OCI-LY3 (cell line): ENCODE results near the gene SLCO2B1.

Experiments
- H2AFZ ChIP-seq: fragments of 200-600, 300-600 bp; shearing (Covaris generic); 2 replicates; pipeline ENCODE4 v1.6.0; 2014; ENCODE audit warnings: antibody characterized with exemption, low read depth, low read length
- H3K27ac ChIP-seq: fragments of 200-600, 300-600 bp; sonication (generic); 2 replicates; pipeline ENCODE4 v1.5.1; 2014; ENCODE audit warnings: mild to moderate bottlenecking, low read length, moderate library complexity, mixed read lengths
- H3K27me3 ChIP-seq: fragments of 200-600, 300-600 bp; sonication (generic); 2 replicates; pipeline ENCODE4 v1.6.1; 2014; ENCODE audit warnings: low read depth, low read length, mixed read lengths
- H3K36me3 ChIP-seq: fragments of 200-600, 300-600 bp; sonication (generic); replicated peaks from 2 replicates; pipeline ENCODE3; 2014; ENCODE audit warnings: low read depth, low read length, mixed read lengths
- H3K4me1 ChIP-seq: fragments of 300-600, 200-600 bp; sonication (generic); 2 replicates; pipeline ENCODE4 v1.6.1; 2014; ENCODE audit warnings: low read length, mixed read lengths
- H3K4me2 ChIP-seq: fragments of 200-600, 300-600 bp; sonication (generic); 2 replicates; pipeline ENCODE4 v1.6.1; 2014; ENCODE audit warnings: low read length, mixed read lengths
- H3K4me3 ChIP-seq: fragments of 300-600, 200-600 bp; sonication (generic); 2 replicates; pipeline ENCODE4 v1.5.1; 2014; ENCODE audit warnings: antibody characterized with exemption, mild to moderate bottlenecking, low read length, moderate library complexity
- H3K79me2 ChIP-seq: fragments of 300-600, 200-600 bp; shearing (Covaris generic); 2 replicates; pipeline ENCODE4 v1.6.1; 2014; ENCODE audit warnings: mild to moderate bottlenecking, low read length, mixed read lengths
- H3K9ac ChIP-seq: fragments of 300-600, 200-600 bp; shearing (Covaris generic); 2 replicates; pipeline ENCODE4 v1.6.0; 2014; ENCODE audit warnings: mild to moderate bottlenecking, low read length, moderate library complexity
- H3K9me3 ChIP-seq: fragments of 200-600, 300-600 bp; shearing (Covaris generic); 2 replicates; pipeline ENCODE4 v1.6.1; 2014; ENCODE audit warnings: low read length, mixed read lengths; ENCODE audit not compliant: insufficient read depth
- H4K20me1 ChIP-seq: fragments of 200-600, 300-600 bp; sonication (generic); 2 replicates; pipeline ENCODE4 v1.6.1; 2016; ENCODE audit warnings: low read length, mixed read lengths; ENCODE audit not compliant: insufficient read depth
- CTCF ChIP-seq: fragments of 200-600, 300-600 bp; sonication (generic); IDR thresholded peaks from 2 replicates; pipeline ENCODE4 v1.5.1; 2014; ENCODE audit warnings: antibody characterized with exemption, low read length, low read depth
- EZH2phosphoT487 ChIP-seq: fragments of 200-600 bp; shearing (Covaris generic); IDR thresholded peaks from 2 replicates; pipeline ENCODE4 v1.6.1; 2018; ENCODE audit warnings: antibody characterized with exemption, mixed run types, low read depth

The SLCO2B1 gene

GRCh38 chr11:75145972-75146519 lies 4.9 kb upstream of the SLCO2B1 start:
- no peak overlapping the region for H3K4me2 ChIP-seq
- no peaks in the 10 kb centered on the region for H3K9me3 ChIP-seq
- peaks cover 45% of the 10 kb centered on the region for H3K4me1 ChIP-seq
- no peak overlapping the region for H3K4me3 ChIP-seq
- TF ChIP-seq CTCF (no peak), EZH2phosphoT487 (no peak)
- H4K20me1 ChIP-seq = no peaks in the 10 kb centered on the region
- no peaks in the 10 kb centered on the region for H3K27me3 ChIP-seq
- H2AFZ ChIP-seq = no peak overlapping the region
- H3K27ac ChIP-seq = no peak overlapping the region
- H3K9ac ChIP-seq = no peak overlapping the region
- H3K36me3 ChIP-seq = no peaks in the 10 kb centered on the region
- no peaks in the 10 kb centered on the region for H3K79me2 ChIP-seq

- H3K79me2 ChIP-seq = no peaks in the 10 kb centered on the region
- no peak overlapping the region for H3K27ac ChIP-seq
- no peaks in the 10 kb centered on the region for H3K9me3 ChIP-seq
- H3K4me3 ChIP-seq = no peak overlapping the region
- no peak overlapping the region for H3K9ac ChIP-seq
- peaks cover 39% of the 10 kb centered on the region for H3K4me1 ChIP-seq
- H2AFZ ChIP-seq = no peak overlapping the region
- H4K20me1 ChIP-seq = no peaks in the 10 kb centered on the region
- no peaks in the 10 kb centered on the region for H3K36me3 ChIP-seq
- no peak for TF ChIP-seq CTCF
- TF ChIP-seq EZH2phosphoT487 = no peak
- H3K4me2 ChIP-seq = no peak overlapping the region
- no peaks in the 10 kb centered on the region for H3K27me3 ChIP-seq
These were observed 4.2 kb upstream of the SLCO2B1 start for GRCh38 chr11:75146711-75147110.

- H3K9me3 ChIP-seq = no peaks in the 10 kb centered on the region
- peaks cover 32% of the 10 kb centered on the region for H3K4me1 ChIP-seq
- no peak overlapping the region for H3K27ac ChIP-seq
- H3K27me3 ChIP-seq = no peaks in the 10 kb centered on the region
- H2AFZ ChIP-seq = no peak overlapping the region
- H3K79me2 ChIP-seq = no peaks in the 10 kb centered on the region
- H3K9ac ChIP-seq = no peak overlapping the region
- H3K4me2 ChIP-seq = no peak overlapping the region
- no peak overlapping the region for H3K4me3 ChIP-seq
- no peak for TF ChIP-seq EZH2phosphoT487
- no peak for TF ChIP-seq CTCF
- H4K20me1 ChIP-seq = no peaks in the 10 kb centered on the region
- no peaks in the 10 kb centered on the region for H3K36me3 ChIP-seq
These were observed 3.6 kb upstream of the SLCO2B1 start for GRCh38 chr11:75147191-75147874.

DNA sequence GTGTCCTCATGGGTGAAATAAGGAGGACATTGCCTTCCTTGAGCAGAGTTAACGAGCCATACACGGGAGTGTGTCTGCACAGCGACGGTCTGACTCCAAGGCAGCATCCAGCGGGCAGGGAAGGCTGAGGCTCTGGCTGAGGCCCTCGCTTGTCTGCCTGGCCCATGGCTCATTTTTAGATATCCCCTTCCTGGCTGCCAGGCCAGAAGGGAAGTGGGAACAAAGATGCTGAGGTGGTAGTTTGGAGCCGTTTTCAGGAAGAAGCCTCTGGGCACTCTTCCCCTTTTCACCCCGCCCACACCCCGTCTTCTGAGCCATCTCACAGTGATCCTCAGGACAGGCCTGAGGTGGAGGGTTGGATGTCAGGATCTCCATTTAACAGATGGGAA lies 3.0 kb upstream of the SLCO2B1 start:
- Histone ChIP-seq H3K9me3 (no peaks in the 10 kb centered on the region), H3K79me2 (no peaks in the 10 kb centered on the region), H2AFZ (no peak overlapping the region), H3K27ac (no peak overlapping the region), H3K4me3 (no peak overlapping the region), H3K9ac (no peak overlapping the region), H4K20me1 (no peaks in the 10 kb centered on the region), H3K4me2 (no peak overlapping the region), H3K27me3 (no peaks in the 10 kb centered on the region), H3K4me1 (peaks cover 27% of the 10 kb centered on the region), H3K36me3 (no peaks in the 10 kb centered on the region)
- TF ChIP-seq EZH2phosphoT487 = no peak
- TF ChIP-seq CTCF = no peak
